VCaP (cell line): ENCODE measurements around the gene ADCK2.

ENCODE experiments used
- H3K27ac ChIP-seq: fragments of 450-650 bp; 2 replicates; pipeline ENCODE4 v1.5.1; 2017
- CTCF ChIP-seq: fragments of 450-650 bp; conservative IDR thresholded peaks from 2 replicates; pipeline ENCODE4 v1.5.1; 2017; ENCODE audit warnings: mild to moderate bottlenecking, moderate library complexity

The ADCK2 gene

GRCh38 chr7:140694592-140694991, 21.8 kb downstream of the ADCK2 start:
- TF ChIP-seq CTCF = no peak
- no peak overlapping the region for H3K27ac ChIP-seq

- TF ChIP-seq CTCF = no peak
- peak overlapping the region; percentile 93 for H3K27ac ChIP-seq
Observed at GRCh38 chr7:140695381-140695780, 22.6 kb downstream of the ADCK2 start.

- no peak for TF ChIP-seq CTCF
- H3K27ac ChIP-seq = peak overlapping the region; percentile 93
Observed at GRCh38 chr7:140696024-140696679, 23.4 kb downstream of the ADCK2 start.

GRCh38 chr7:140696680-140697446, 24.1 kb downstream of the ADCK2 start, which contains the start of gene NDUFB2:
TSS of gene NDUFB2 (plus strand) at chr7:140696708. CDS start at chr7:140696745, 37 bp downstream.
- peak within 1 kb of the TSS; percentile 93 for H3K27ac ChIP-seq
- no peak for TF ChIP-seq CTCF

- peak overlapping the region; percentile 93 for H3K27ac ChIP-seq
- no peak for TF ChIP-seq CTCF
Observed at GRCh38 chr7:140697447-140698143, 24.9 kb downstream of the ADCK2 start.

GRCh38 chr7:140698477-140698876, 25.7 kb downstream of the ADCK2 start:
- peak overlapping the region; percentile 93 for H3K27ac ChIP-seq

More at GRCh38 chr7:140698477-140698876, 25.7 kb downstream of the ADCK2 start:
- no peak for TF ChIP-seq CTCF
